Transverse colon (tissue), 4 donors: ENCODE measurements around the gene GPBP1L1.

Source experiments
- CTCF ChIP-seq, 5 experiments: fragments of 200-600 bp in 3 of 5; fragments of 450-650 bp in 2 of 5; sonication (generic) in 3 of 5; IDR thresholded peaks; 1 replicate in 2 of 5; 2 replicates in 3 of 5; pipeline ENCODE4 v1.5.1; 2016 to 2017; ENCODE audit warnings: antibody characterized with exemption in 5 of 5, inconsistent platforms in 3 of 5, mild to moderate bottlenecking in 2 of 5, moderate library complexity in 1 of 5
- EP300 ChIP-seq: sonication (generic); formaldehyde crosslinking; IDR thresholded peaks from one replicate; pipeline ENCODE4 v1.6.1; 2017; ENCODE audit warnings: antibody characterized with exemption, low read depth
- POLR2A ChIP-seq: fragments of 450-650 bp; IDR thresholded peaks from one replicate; pipeline ENCODE4 v1.6.1; 2016; ENCODE audit warnings: antibody characterized with exemption, mild to moderate bottlenecking, moderate library complexity
- POLR2AphosphoS5 ChIP-seq, 3 donors: sonication (generic); formaldehyde crosslinking; IDR thresholded peaks; one replicate each; pipeline ENCODE4 v1.6.1; 2016; ENCODE audit warnings: antibody characterized with exemption in 3 of 3

- TF ChIP-seq CTCF (IDR thresholded peaks at IDR 0.05), result no peak
- TF ChIP-seq EP300, result no peak
- no peak for TF ChIP-seq POLR2A
- no peak for TF ChIP-seq POLR2AphosphoS5 (IDR thresholded peaks at IDR 0.05)
Measured at GRCh38 chr1:45718289-45718688, 32.0 kb upstream of the GPBP1L1 start.
